Measurements from ENCODE around the gene DNAJA3.
"Not testable (repeated sequence)": the region's sequence is repeated elsewhere in the genome, so short reads cannot be mapped to it uniquely, and the experiment has no call there.

DNAJA3 gene

DNA sequence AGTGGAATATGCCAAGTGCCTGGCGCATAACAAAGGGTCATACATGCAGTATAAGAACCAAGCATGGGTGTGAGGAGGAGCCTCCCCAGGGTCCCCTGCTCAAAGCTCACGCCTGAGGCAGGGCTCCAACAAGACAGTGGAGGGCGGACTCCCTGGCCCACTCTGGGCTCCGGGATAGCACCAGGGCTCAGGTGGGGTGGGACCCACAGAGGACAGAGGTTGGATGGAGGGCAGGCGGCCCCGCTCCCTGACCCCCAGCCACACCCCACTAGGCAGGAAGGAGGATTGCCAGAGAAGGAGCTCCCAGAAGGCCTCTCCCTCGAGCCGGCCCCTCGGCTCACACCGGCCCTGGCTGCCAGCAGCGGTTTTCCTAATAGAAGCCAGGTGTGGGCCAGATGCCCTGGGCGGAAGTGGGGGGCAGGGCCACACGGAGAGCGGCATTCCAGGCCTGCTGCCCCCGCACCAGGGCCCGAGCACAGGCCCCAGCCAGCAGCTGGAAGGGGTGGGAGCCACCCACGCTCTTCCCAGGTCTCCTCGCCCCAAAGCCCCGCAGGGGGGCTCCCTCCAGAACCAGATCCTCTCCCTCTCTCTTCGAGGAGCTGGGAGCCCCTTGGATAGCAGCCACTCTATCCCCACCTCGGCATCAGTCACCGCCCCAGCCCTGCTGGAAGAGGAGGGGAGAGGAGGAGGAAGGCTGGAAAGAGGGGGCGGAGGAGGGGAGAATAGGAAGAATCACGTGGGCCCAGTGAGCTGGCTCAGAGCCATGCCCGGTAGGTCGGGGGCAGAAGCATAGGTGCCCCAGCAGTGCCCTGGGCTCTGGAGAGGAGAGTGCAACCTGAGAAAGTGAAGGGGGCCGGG is 33.1 kb upstream of the DNAJA3 start:
- H3K4me3 ChIP-seq (ENCODE audit: insufficient read depth, low read length, poor library complexity, severe bottlenecking) = no peak overlapping the region
- H3K9me2 ChIP-seq (replicated peaks; ENCODE audit: insufficient read depth, low read length) = no peaks in the 10 kb centered on the region
- no peaks in the 10 kb centered on the region for H3K27me3 ChIP-seq (ENCODE audit: low read length)
- H2AFZ ChIP-seq (ENCODE audit: low read depth, low read length, severe bottlenecking) = no peak overlapping the region
- no peak overlapping the region for H3K9ac ChIP-seq (ENCODE audit: low read length)
- H4K20me1 ChIP-seq (ENCODE audit: low read depth, low read length) = no peaks in the 10 kb centered on the region
- no peaks in the 10 kb centered on the region for H3K9me3 ChIP-seq (ENCODE audit: insufficient read depth, low read length)
- H3K36me3 ChIP-seq (ENCODE audit: low read length) = no peaks in the 10 kb centered on the region
- TF ChIP-seq, protein P1, sequence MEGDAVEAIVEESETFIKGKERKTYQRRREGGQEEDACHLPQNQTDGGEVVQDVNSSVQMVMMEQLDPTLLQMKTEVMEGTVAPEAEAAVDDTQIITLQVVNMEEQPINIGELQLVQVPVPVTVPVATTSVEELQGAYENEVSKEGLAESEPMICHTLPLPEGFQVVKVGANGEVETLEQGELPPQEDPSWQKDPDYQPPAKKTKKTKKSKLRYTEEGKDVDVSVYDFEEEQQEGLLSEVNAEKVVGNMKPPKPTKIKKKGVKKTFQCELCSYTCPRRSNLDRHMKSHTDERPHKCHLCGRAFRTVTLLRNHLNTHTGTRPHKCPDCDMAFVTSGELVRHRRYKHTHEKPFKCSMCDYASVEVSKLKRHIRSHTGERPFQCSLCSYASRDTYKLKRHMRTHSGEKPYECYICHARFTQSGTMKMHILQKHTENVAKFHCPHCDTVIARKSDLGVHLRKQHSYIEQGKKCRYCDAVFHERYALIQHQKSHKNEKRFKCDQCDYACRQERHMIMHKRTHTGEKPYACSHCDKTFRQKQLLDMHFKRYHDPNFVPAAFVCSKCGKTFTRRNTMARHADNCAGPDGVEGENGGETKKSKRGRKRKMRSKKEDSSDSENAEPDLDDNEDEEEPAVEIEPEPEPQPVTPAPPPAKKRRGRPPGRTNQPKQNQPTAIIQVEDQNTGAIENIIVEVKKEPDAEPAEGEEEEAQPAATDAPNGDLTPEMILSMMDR (IDR thresholded peaks at IDR 0.05; ENCODE audit: insufficient read depth, low read length, poor library complexity, severe bottlenecking) = no peak
- TF ChIP-seq EZH2phosphoT487 (conservative IDR thresholded peaks at IDR 0.05; ENCODE audit: low read length) = no peak
- H3K27ac ChIP-seq (ENCODE audit: low read depth, low read length) = no peak overlapping the region
- H3K79me2 ChIP-seq (ENCODE audit: insufficient read depth, low read length) = no peaks in the 10 kb centered on the region
- no peak overlapping the region for H3K4me2 ChIP-seq (ENCODE audit: low read depth, low read length, poor library complexity, severe bottlenecking)
- H3F3A ChIP-seq (ENCODE audit: insufficient read depth) = no peaks in the 10 kb centered on the region

DNA sequence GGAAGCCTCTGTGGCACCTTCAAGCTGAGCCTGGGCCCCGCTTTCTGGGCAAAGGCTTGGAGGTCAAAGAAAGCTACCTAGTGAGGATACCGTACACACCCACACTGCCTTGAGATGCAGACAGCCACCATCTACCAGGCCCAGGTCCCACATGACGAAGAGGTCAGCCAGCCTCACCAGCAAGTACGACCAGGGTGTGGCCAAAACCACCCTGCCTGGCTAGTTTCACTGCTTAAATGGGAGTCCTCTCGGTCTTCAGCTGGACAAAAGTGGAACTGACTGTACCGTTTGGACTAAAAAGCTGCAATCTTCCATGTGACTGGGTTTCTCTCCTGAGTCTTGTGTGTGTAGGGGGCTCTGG is 32.4 kb upstream of the DNAJA3 start:
- Histone ChIP-seq H3K9me3 (ENCODE audit: insufficient read depth, low read length) (no peaks in the 10 kb centered on the region), H3K79me2 (ENCODE audit: insufficient read depth, low read length) (no peaks in the 10 kb centered on the region), H3K4me2 (ENCODE audit: low read depth, low read length, poor library complexity, severe bottlenecking) (no peak overlapping the region), H3K27ac (ENCODE audit: low read depth, low read length) (no peak overlapping the region), H4K20me1 (ENCODE audit: low read depth, low read length) (no peaks in the 10 kb centered on the region), H2AFZ (ENCODE audit: low read depth, low read length, severe bottlenecking) (no peak overlapping the region), H3F3A (ENCODE audit: insufficient read depth) (no peaks in the 10 kb centered on the region), H3K4me3 (ENCODE audit: insufficient read depth, low read length, poor library complexity, severe bottlenecking) (no peak overlapping the region), H3K36me3 (ENCODE audit: low read length) (no peaks in the 10 kb centered on the region), H3K9me2 (replicated peaks; ENCODE audit: insufficient read depth, low read length) (no peaks in the 10 kb centered on the region), H3K9ac (ENCODE audit: low read length) (no peak overlapping the region), H3K27me3 (ENCODE audit: low read length) (no peaks in the 10 kb centered on the region)
- TF ChIP-seq, protein P1 (IDR thresholded peaks at IDR 0.05; ENCODE audit: insufficient read depth, low read length, poor library complexity, severe bottlenecking) = no peak
- TF ChIP-seq EZH2phosphoT487 (conservative IDR thresholded peaks at IDR 0.05; ENCODE audit: low read length) = no peak

DNA sequence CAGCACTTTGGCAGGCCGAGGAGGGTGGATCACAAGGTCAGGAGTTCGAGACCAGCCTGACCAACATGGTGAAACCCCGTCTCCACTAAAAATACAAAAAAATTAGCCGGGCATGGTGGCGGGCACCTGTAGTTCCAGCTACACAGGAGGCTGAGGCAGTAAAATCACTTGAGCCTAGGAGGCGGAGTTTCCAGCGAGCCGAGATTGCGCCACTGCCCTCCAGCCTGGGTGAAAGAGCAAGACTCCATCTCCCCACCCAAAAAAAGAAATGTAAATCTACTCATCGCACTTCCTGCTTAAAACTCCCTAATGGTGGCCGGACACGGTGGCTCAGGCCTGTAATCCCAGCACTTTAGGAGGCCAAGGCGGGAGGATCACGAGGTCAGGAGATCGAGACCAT is 31.8 kb upstream of the DNAJA3 start:
- H3K27ac ChIP-seq (ENCODE audit: low read depth, low read length); H3K9me3 ChIP-seq (ENCODE audit: insufficient read depth, low read length); H3K4me2 ChIP-seq (ENCODE audit: low read depth, low read length, poor library complexity, severe bottlenecking); H2AFZ ChIP-seq (ENCODE audit: low read depth, low read length, severe bottlenecking); H3F3A ChIP-seq (ENCODE audit: insufficient read depth); H3K9ac ChIP-seq (ENCODE audit: low read length); H3K4me3 ChIP-seq (ENCODE audit: insufficient read depth, low read length, poor library complexity, severe bottlenecking); H4K20me1 ChIP-seq (ENCODE audit: low read depth, low read length); H3K27me3 ChIP-seq (ENCODE audit: low read length); H3K9me2 ChIP-seq (replicated peaks; ENCODE audit: insufficient read depth, low read length); H3K36me3 ChIP-seq (ENCODE audit: low read length); H3K79me2 ChIP-seq (ENCODE audit: insufficient read depth, low read length): not testable (repeated sequence)

DNA sequence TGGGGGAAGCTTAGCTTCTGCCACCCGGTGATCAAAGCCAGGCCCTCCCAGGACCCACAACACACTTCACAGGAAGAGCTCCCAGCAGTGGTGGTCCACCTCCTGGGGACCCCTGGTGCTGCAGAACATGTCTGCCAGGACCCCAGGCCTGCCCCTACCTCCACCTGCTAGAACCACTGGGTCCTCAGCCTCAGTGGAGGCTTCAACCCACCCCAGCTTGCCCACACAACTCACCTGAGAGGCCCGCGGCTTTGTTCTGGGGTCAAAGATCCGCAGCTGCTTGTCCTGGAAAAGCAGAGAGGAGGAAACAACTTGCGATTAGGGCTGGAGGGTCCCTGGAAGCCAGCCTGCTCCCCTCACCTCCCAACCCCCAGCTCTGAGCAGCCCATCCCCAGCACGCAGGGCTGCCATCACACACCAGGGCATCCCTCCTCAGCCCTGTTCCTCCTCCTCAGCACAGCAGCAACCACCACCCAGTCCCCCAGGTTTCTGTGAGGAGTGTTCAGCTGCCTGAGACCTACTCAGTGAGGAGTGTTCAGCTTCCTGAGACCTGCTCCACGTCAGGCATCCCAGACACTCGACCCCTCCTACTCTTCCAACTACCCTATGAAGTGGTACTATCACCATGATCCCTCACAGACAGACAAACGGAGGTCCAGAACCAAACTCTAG is 30.5 kb upstream of the DNAJA3 start:
- no peak overlapping the region for H3K27ac ChIP-seq (ENCODE audit: low read depth, low read length)
- no peak overlapping the region for H3K9ac ChIP-seq (ENCODE audit: low read length)
- H3K4me2 ChIP-seq (ENCODE audit: low read depth, low read length, poor library complexity, severe bottlenecking) = no peak overlapping the region
- no peaks in the 10 kb centered on the region for H3K9me3 ChIP-seq (ENCODE audit: insufficient read depth, low read length)
- no peaks in the 10 kb centered on the region for H4K20me1 ChIP-seq (ENCODE audit: low read depth, low read length)
- H3K36me3 ChIP-seq (ENCODE audit: low read length) = no peaks in the 10 kb centered on the region
- no peaks in the 10 kb centered on the region for H3K79me2 ChIP-seq (ENCODE audit: insufficient read depth, low read length)
- H3K27me3 ChIP-seq (ENCODE audit: low read length) = no peaks in the 10 kb centered on the region
- no peaks in the 10 kb centered on the region for H3F3A ChIP-seq (ENCODE audit: insufficient read depth)
- H3K9me2 ChIP-seq (replicated peaks; ENCODE audit: insufficient read depth, low read length) = no peaks in the 10 kb centered on the region
- H2AFZ ChIP-seq (ENCODE audit: low read depth, low read length, severe bottlenecking) = no peak overlapping the region
- no peak for TF ChIP-seq EZH2phosphoT487 (conservative IDR thresholded peaks at IDR 0.05; ENCODE audit: low read length)
- TF ChIP-seq, protein P1 (IDR thresholded peaks at IDR 0.05; ENCODE audit: insufficient read depth, low read length, poor library complexity, severe bottlenecking) = no peak
- no peak overlapping the region for H3K4me3 ChIP-seq (ENCODE audit: insufficient read depth, low read length, poor library complexity, severe bottlenecking)
